Liver (tissue), 9 donors: ENCODE data around the gene DOK5. TPM values are rescaled to one million over a fixed set of nuclear protein-coding genes. Genes with fewer than 3 reads are reported as not detected.

Source experiments
- DNase-seq: peaks from one replicate; pipeline ENCODE4 v3.0.0-alpha.2; 2017; ENCODE audit warnings: low spot score
- H3K27ac ChIP-seq, 2 donors: one replicate each; pipeline ENCODE4 v1.7.0; 2013; ENCODE audit warnings: inconsistent platforms in 2 of 2, low read length in 2 of 2, control low read depth in 1 of 2, low read depth in 1 of 2, mild to moderate bottlenecking in 1 of 2
- H3K27me3 ChIP-seq, 4 donors: one replicate each; pipeline versions ENCODE4 v1.6.1 to v1.7.0; 2013; ENCODE audit warnings: low read length in 3 of 4, inconsistent platforms in 1 of 4, mild to moderate bottlenecking in 1 of 4, moderate library complexity in 1 of 4; ENCODE audit not compliant: control insufficient read depth in 4 of 4, insufficient read depth in 4 of 4
- H3K36me3 ChIP-seq, 4 donors: one replicate each; pipeline versions ENCODE4 v1.6.1 to v1.7.0; 2013; ENCODE audit warnings: low read length in 3 of 4, mild to moderate bottlenecking in 3 of 4, low read depth in 1 of 4, moderate library complexity in 1 of 4; ENCODE audit not compliant: control insufficient read depth in 4 of 4, insufficient read depth in 3 of 4
- H3K4me1 ChIP-seq, 4 donors: one replicate each; pipeline versions ENCODE4 v1.6.1 to v1.7.0; 2013; ENCODE audit warnings: low read length in 3 of 4, mild to moderate bottlenecking in 3 of 4, moderate library complexity in 1 of 4; ENCODE audit not compliant: control insufficient read depth in 4 of 4, insufficient read depth in 4 of 4
- H3K4me3 ChIP-seq, 3 donors: one replicate each; pipeline versions ENCODE4 v1.6.1 to v1.7.0; 2013; ENCODE audit warnings: low read length in 3 of 3, control low read depth in 1 of 3, low read depth in 1 of 3, mild to moderate bottlenecking in 1 of 3
- H3K9ac ChIP-seq, 2 donors: one replicate each; pipeline ENCODE4 v1.7.0; 2013; ENCODE audit warnings: low read length in 2 of 2, mild to moderate bottlenecking in 2 of 2, moderate library complexity in 2 of 2, control low read depth in 1 of 2, low read depth in 1 of 2
- H3K9me3 ChIP-seq, 4 donors: one replicate each; pipeline versions ENCODE4 v1.6.1 to v1.7.0; 2013; ENCODE audit warnings: low read length in 3 of 4; ENCODE audit not compliant: control insufficient read depth in 4 of 4
- ATF3 ChIP-seq: IDR thresholded peaks from 2 replicates; pipeline ENCODE4 v1.6.1; 2016; ENCODE audit warnings: antibody characterized with exemption
- EGR1 ChIP-seq, 2 donors: IDR thresholded peaks; 2 replicates each; pipeline ENCODE4 v1.6.1; 2016 to 2018; ENCODE audit warnings: antibody characterized with exemption in 2 of 2, low read depth in 2 of 2
- FOXA1 ChIP-seq: IDR thresholded peaks from 2 replicates; pipeline ENCODE4 v1.6.1; 2016; ENCODE audit warnings: antibody characterized with exemption
- FOXA2 ChIP-seq: IDR thresholded peaks from 2 replicates; pipeline ENCODE4 v1.6.1; 2016; ENCODE audit warnings: antibody characterized with exemption
- GABPA ChIP-seq, 2 donors: IDR thresholded peaks in 1 of 2; conservative IDR thresholded peaks in 1 of 2; 2 replicates each; pipeline ENCODE4 v1.6.1; 2016; ENCODE audit warnings: antibody characterized with exemption in 2 of 2, mild to moderate bottlenecking in 1 of 2, moderate library complexity in 1 of 2
- HNF4A ChIP-seq, 2 donors: conservative IDR thresholded peaks; 2 replicates each; pipeline ENCODE4 v1.6.1; 2016; ENCODE audit warnings: antibody characterized with exemption in 2 of 2, mild to moderate bottlenecking in 2 of 2
- HNF4G ChIP-seq: IDR thresholded peaks from 2 replicates; pipeline ENCODE4 v1.6.1; 2016; ENCODE audit warnings: antibody characterized with exemption
- JUND ChIP-seq, 2 donors: IDR thresholded peaks; 2 replicates each; pipeline ENCODE4 v1.6.1; 2016; ENCODE audit warnings: antibody characterized with exemption in 2 of 2
- MAX ChIP-seq: IDR thresholded peaks from 2 replicates; pipeline ENCODE4 v1.6.1; 2016; ENCODE audit warnings: antibody characterized with exemption
- NR2F2 ChIP-seq: IDR thresholded peaks from 2 replicates; pipeline ENCODE4 v1.6.1; 2016; ENCODE audit warnings: antibody characterized with exemption
- RAD21 ChIP-seq, 2 donors: IDR thresholded peaks; 2 replicates each; pipeline ENCODE4 v1.6.1; 2016; ENCODE audit warnings: antibody characterized with exemption in 2 of 2, mild to moderate bottlenecking in 2 of 2
- REST ChIP-seq: IDR thresholded peaks from 2 replicates; pipeline ENCODE4 v1.6.1; 2016; ENCODE audit warnings: antibody characterized with exemption, mild to moderate bottlenecking
- RXRA ChIP-seq, 2 donors: IDR thresholded peaks; 2 replicates each; pipeline ENCODE4 v1.6.1; 2017 to 2018; ENCODE audit warnings: antibody characterized with exemption in 2 of 2, mild to moderate bottlenecking in 1 of 2
- SP1 ChIP-seq: IDR thresholded peaks from 2 replicates; pipeline ENCODE4 v1.6.1; 2018; ENCODE audit warnings: antibody characterized with exemption, mild to moderate bottlenecking
- TAF1 ChIP-seq: conservative IDR thresholded peaks from 2 replicates; pipeline ENCODE4 v1.6.1; 2016; ENCODE audit warnings: antibody characterized with exemption, mild to moderate bottlenecking
- YY1 ChIP-seq: IDR thresholded peaks from 2 replicates; pipeline ENCODE4 v1.6.1; 2016; ENCODE audit warnings: antibody characterized with exemption, mild to moderate bottlenecking
- ZBTB33 ChIP-seq: IDR thresholded peaks from 2 replicates; pipeline ENCODE4 v1.6.1; 2016; ENCODE audit warnings: antibody characterized with exemption
- WGBS: extraction: QIAGEN DNeasy Blood & Tissue Kit; methylation state at CpG from one replicate; pipeline ENCODE4 v1.1.7; 2013; 5-methylcytosine and 5-hydroxymethylcytosine counted together
- polyA plus RNA-seq, 2 donors: library from polyadenylated mRNA; stranded (reverse) in 1 of 2; unstranded in 1 of 2; fragments of 200-250 nt in 1 of 2; fragments of >200 nt in 1 of 2; fragmentation: Nextera tagmentation in 1 of 2; extraction: Ambion mirVana in 1 of 2; gene quantifications; one replicate each; pipeline versions ENCODE4 v1.2.1 to v1.2.3, GENCODE V29; 2013 to 2015
- total RNA-seq, 2 donors: library from RNA; depleted of rRNA; stranded (reverse); fragments of >200 nt; gene quantifications; one replicate each; pipeline ENCODE4 v1.2.3, GENCODE V29; 2014
- TF ChIP-seq, protein P1 (sequence below): fragments of 150-350 bp; IDR thresholded peaks from 2 replicates; pipeline ENCODE4 v1.5.1; 2017; ENCODE audit warnings: improper control_type of control experiment, low read depth, low read length; ENCODE audit not compliant: missing input control
- donor health status: healthy.
- donor health status: healthy.
- donor health status: healthy.
- donor health status: healthy.
- donor health status: healthy.

DOK5 gene
- total and polyA plus RNA-seq, 4 donors = 0.05 to 0.16 (median 0.09) TPM

- Histone ChIP-seq H3K36me3 (no peaks in the 10 kb centered on the region), H3K27me3 (peaks cover 0 to 5% (median 0%) of the 10 kb centered on the region in 4 donors), H3K9me3 (no peaks in the 10 kb centered on the region), H3K4me3 (no peak overlapping the region), H3K4me1 (no peaks in the 10 kb centered on the region), H3K9ac (no peak overlapping the region), H3K27ac (no peak overlapping the region)
- no peak for TF ChIP-seq RAD21 (IDR thresholded peaks at IDR 0.05)
- no peak for TF ChIP-seq YY1
- TF ChIP-seq, protein P1, sequence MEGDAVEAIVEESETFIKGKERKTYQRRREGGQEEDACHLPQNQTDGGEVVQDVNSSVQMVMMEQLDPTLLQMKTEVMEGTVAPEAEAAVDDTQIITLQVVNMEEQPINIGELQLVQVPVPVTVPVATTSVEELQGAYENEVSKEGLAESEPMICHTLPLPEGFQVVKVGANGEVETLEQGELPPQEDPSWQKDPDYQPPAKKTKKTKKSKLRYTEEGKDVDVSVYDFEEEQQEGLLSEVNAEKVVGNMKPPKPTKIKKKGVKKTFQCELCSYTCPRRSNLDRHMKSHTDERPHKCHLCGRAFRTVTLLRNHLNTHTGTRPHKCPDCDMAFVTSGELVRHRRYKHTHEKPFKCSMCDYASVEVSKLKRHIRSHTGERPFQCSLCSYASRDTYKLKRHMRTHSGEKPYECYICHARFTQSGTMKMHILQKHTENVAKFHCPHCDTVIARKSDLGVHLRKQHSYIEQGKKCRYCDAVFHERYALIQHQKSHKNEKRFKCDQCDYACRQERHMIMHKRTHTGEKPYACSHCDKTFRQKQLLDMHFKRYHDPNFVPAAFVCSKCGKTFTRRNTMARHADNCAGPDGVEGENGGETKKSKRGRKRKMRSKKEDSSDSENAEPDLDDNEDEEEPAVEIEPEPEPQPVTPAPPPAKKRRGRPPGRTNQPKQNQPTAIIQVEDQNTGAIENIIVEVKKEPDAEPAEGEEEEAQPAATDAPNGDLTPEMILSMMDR = no peak
- no peak for TF ChIP-seq RXRA (IDR thresholded peaks at IDR 0.05)
- TF ChIP-seq SP1 = no peak
- TF ChIP-seq JUND (IDR thresholded peaks at IDR 0.05) = no peak
- TF ChIP-seq FOXA1 = no peak
- TF ChIP-seq FOXA2 = no peak
- 91% methylated on average over 6 of the region's 6 CpGs for WGBS
- DNase-seq = no peak
Measured at GRCh38 chr20:54506643-54507042, 31.2 kb downstream of the DOK5 start.

- H3K9me3 ChIP-seq = peaks cover 0 to 8% (median 3%) of the 10 kb centered on the region in 4 donors
- no peak overlapping the region for H3K4me3 ChIP-seq
- no peak overlapping the region for H3K9ac ChIP-seq
- no peak overlapping the region for H3K27ac ChIP-seq
- TF ChIP-seq RAD21 (IDR thresholded peaks at IDR 0.05) = no peak
- no peak for TF ChIP-seq TAF1
- TF ChIP-seq YY1 = no peak
- TF ChIP-seq, protein P1 = no peak
- TF ChIP-seq JUND (IDR thresholded peaks at IDR 0.05) = no peak
- TF ChIP-seq REST = no peak
- no peak for TF ChIP-seq SP1
- no peak for TF ChIP-seq FOXA1
- TF ChIP-seq ZBTB33 = no peak
- TF ChIP-seq ATF3 = no peak
- TF ChIP-seq RXRA (IDR thresholded peaks at IDR 0.05) = no peak
- TF ChIP-seq HNF4A (conservative IDR thresholded peaks at IDR 0.05) = no peak
- TF ChIP-seq GABPA (IDR thresholded peaks at IDR 0.05 in 1 of 2, conservative IDR thresholded peaks at IDR 0.05 in 1 of 2) = no peak
- no peak for TF ChIP-seq FOXA2
- no peak for TF ChIP-seq EGR1 (IDR thresholded peaks at IDR 0.05; ENCODE audit: low read depth in 2 of 2)
- no peak for TF ChIP-seq NR2F2
- TF ChIP-seq HNF4G = no peak
- no peak for TF ChIP-seq MAX
- peaks cover 0 to 2% (median 0%) of the 10 kb centered on the region in 4 donors for H3K27me3 ChIP-seq
- WGBS = 56% methylated on average over 7 of the region's 7 CpGs
- no peaks in the 10 kb centered on the region for H3K36me3 ChIP-seq
- no peaks in the 10 kb centered on the region for H3K4me1 ChIP-seq
- no peak for DNase-seq
Measured at GRCh38 chr20:54510541-54511129, 35.2 kb downstream of the DOK5 start.
